ENCODE measurements around the gene FAM120B. TPM values are rescaled to one million over a fixed set of nuclear protein-coding genes. Genes with fewer than 3 reads are reported as not detected.

Gene FAM120B
- polyA plus RNA-seq, 1 donor from 2014 or later = 17.9 TPM

- Histone ChIP-seq H3K9me3 (ENCODE audit: low read length) (no peaks in the 10 kb centered on the region), H3F3A (ENCODE audit: insufficient read depth, low read length, poor library complexity, severe bottlenecking) (no peaks in the 10 kb centered on the region), H3K79me2 (replicated peaks; ENCODE audit: insufficient read depth, low read length) (peaks cover 11% of the 10 kb centered on the region), H4K20me1 (ENCODE audit: insufficient read depth) (no peaks in the 10 kb centered on the region), H2AFZ (ENCODE audit: low read depth, low read length) (peak overlapping the region; percentile 29), H3K9ac (ENCODE audit: low read length) (peak overlapping the region; percentile 72), H3K4me3 (ENCODE audit: low read length) (peak overlapping the region; percentile 81), H3K36me3 (ENCODE audit: insufficient read depth, low read length) (no peaks in the 10 kb centered on the region), H3K4me2 (ENCODE audit: low read length) (peak overlapping the region; percentile 43), H3K27ac (ENCODE audit: low read length) (peak overlapping the region; percentile 64), H3K9me2 (ENCODE audit: insufficient read depth, low read length) (no peaks in the 10 kb centered on the region), H3K27me3 (ENCODE audit: insufficient read depth, low read depth, low read length) (no peaks in the 10 kb centered on the region)
- TF ChIP-seq MXI1 (conservative IDR thresholded peaks at IDR 0.05; ENCODE audit: poor library complexity, severe bottlenecking) (no peak), RAD21 (conservative IDR thresholded peaks at IDR 0.05) (no peak), EZH2 (IDR thresholded peaks at IDR 0.05; ENCODE audit: borderline replicate concordance, insufficient read depth, low read length, poor library complexity, severe bottlenecking) (no peak), EP300 (conservative IDR thresholded peaks at IDR 0.05; ENCODE audit: poor library complexity, severe bottlenecking) (no peak), REST (IDR thresholded peaks at IDR 0.05; ENCODE audit: borderline replicate concordance) (no peak), SMC3 (conservative IDR thresholded peaks at IDR 0.05; ENCODE audit: poor library complexity) (no peak), POLR2AphosphoS5 (IDR thresholded peaks at IDR 0.05) (no peak), TAF1 (IDR thresholded peaks at IDR 0.05; ENCODE audit: low read depth) (no peak), CTCF (IDR thresholded peaks at IDR 0.05; ENCODE audit: poor library complexity, severe bottlenecking) (no peak)
Observed at GRCh38 chr6:170307080-170307545, 555 bp downstream of the FAM120B start.

DNA sequence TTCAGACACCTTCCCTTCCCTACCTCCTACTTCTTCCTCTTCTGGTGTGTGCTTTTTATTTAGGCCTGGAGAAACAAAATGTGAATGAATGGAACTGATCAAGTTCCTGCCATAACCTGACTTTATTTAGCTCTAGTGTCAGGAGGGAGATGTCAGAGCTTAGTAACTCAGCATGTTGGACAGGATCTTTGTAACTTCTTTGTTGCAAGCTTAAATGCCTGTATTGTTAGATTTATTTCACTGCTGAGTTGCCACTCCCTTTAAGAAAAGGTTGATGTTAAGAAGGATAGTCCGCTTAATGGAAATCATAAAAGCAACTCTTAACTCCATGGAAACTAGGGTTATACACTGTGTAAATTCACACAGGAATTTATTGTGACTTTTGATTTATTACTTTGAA lies 2.2 kb downstream of the FAM120B start:
- Histone ChIP-seq H3K27me3 (ENCODE audit: insufficient read depth, low read depth, low read length) (no peaks in the 10 kb centered on the region), H3K36me3 (ENCODE audit: insufficient read depth, low read length) (no peaks in the 10 kb centered on the region), H3K27ac (ENCODE audit: low read length) (no peak overlapping the region), H4K20me1 (ENCODE audit: insufficient read depth) (no peaks in the 10 kb centered on the region), H3K9me2 (ENCODE audit: insufficient read depth, low read length) (no peaks in the 10 kb centered on the region), H3K4me2 (ENCODE audit: low read length) (peak overlapping the region; percentile 32), H3K9me3 (ENCODE audit: low read length) (no peaks in the 10 kb centered on the region), H3F3A (ENCODE audit: insufficient read depth, low read length, poor library complexity, severe bottlenecking) (no peaks in the 10 kb centered on the region), H3K9ac (ENCODE audit: low read length) (no peak overlapping the region), H3K4me3 (ENCODE audit: low read length) (peak overlapping the region; percentile 81), H2AFZ (ENCODE audit: low read depth, low read length) (no peak overlapping the region), H3K79me2 (replicated peaks; ENCODE audit: insufficient read depth, low read length) (peaks cover 11% of the 10 kb centered on the region)
- TF ChIP-seq EZH2 (IDR thresholded peaks at IDR 0.05; ENCODE audit: borderline replicate concordance, insufficient read depth, low read length, poor library complexity, severe bottlenecking) (no peak), REST (IDR thresholded peaks at IDR 0.05; ENCODE audit: borderline replicate concordance) (no peak), RAD21 (conservative IDR thresholded peaks at IDR 0.05) (no peak)
